HepG2 (cell line): ENCODE data around the gene PKMYT1. TPM values are rescaled to one million over a fixed set of nuclear protein-coding genes. Genes with fewer than 3 reads are reported as not detected.
A peak's percentile ranks its signal among the peaks of the same experiment; 100 is the strongest.

Experiments
- NR2F6 ChIP-seq, 2 experiments: IDR thresholded peaks; 2 replicates each; pipeline ENCODE4 v1.6.1; 2016; ENCODE audit warnings: antibody characterized with exemption in 1 of 2, mild to moderate bottlenecking in 1 of 2
- ZBTB40 ChIP-seq, 2 experiments: fragments of 450-650 bp in 1 of 2; sonication (generic) in 1 of 2; formaldehyde crosslinking in 1 of 2; IDR thresholded peaks; 2 replicates each; pipeline versions ENCODE4 v1.6.1 to v1.8.0; 2016 to 2022; ENCODE audit warnings: antibody characterized with exemption in 1 of 2, mild to moderate bottlenecking in 1 of 2, missing genetic modification reagents in 1 of 2
- ZBTB49 ChIP-seq: sonication (generic); formaldehyde crosslinking; IDR thresholded peaks from 2 replicates; pipeline ENCODE4 v1.4.0; 2020; ENCODE audit warnings: missing genetic modification reagents, borderline replicate concordance
- polyA plus RNA-seq, 8 experiments: library from polyadenylated mRNA; depleted of rRNA in 3 of 8; stranded (reverse) in 7 of 8; unstranded in 1 of 8; fragments of >200 nt; fragmentation: Illumina TruSeq in 4 of 8; extraction: Trizol in 4 of 8; gene quantifications; 2 replicates each; pipeline versions ENCODE4 v1.2.1 to v1.2.3, GENCODE V29; 2011 to 2016; ENCODE audit warnings: low read depth in 4 of 8, missing spikeins in 1 of 8, mixed read lengths in 1 of 8; ENCODE audit not compliant: insufficient read depth in 1 of 8
- total RNA-seq, 5 experiments: library from RNA; depleted of rRNA; stranded (reverse); fragments of >200 nt; fragmentation: Illumina TruSeq; extraction: Trizol; gene quantifications; 2 replicates each; pipeline ENCODE4 v1.2.3, GENCODE V29; 2016; ENCODE audit warnings: low read depth in 1 of 5

Gene PKMYT1
- total and polyA plus RNA-seq, 2 of the 13 experiments (the other 11 are each of a cell fraction or from before 2014, with no cell fraction given), result 7.0 to 27.8 TPM

GRCh38 chr16:3013998-3014690 lies 33.9 kb upstream of the PKMYT1 start (continued):
- TF ChIP-seq ZBTB40 (IDR thresholded peaks at IDR 0.05) (no peak), ZBTB40 (CRISPR knock-in tag; IDR thresholded peaks at IDR 0.05) (0 out of 2 replicates have a peak, but pooled peaks have one; percentile 18), ZBTB49 (CRISPR knock-in tag) (no peak), NR2F6 (IDR thresholded peaks at IDR 0.05) (no peak), NR2F6 (CRISPR knock-in tag; IDR thresholded peaks at IDR 0.05) (0 out of 2 replicates have a peak, but pooled peaks have one; percentile 18)
